Stimulated activated naive B cell treated with anti-CD40 and anti-IgM and Interleukin-4, amounts not matched to agents 10 μg/mL and 1 μg/mL and 100 μg/mL, for 72 hours (primary cell): ENCODE measurements around the gene IFNA14.
"Not testable (repeated sequence)": the region's sequence is repeated elsewhere in the genome, so short reads cannot be mapped to it uniquely, and the experiment has no call there.

Source experiments
- ATAC-seq, 2 donors: fragments of 150-1000 bp; cut with Tn5 transposase; replicated peaks; 2 replicates each; pipeline ENCODE4 v1.10.0; 2021; ENCODE audit warnings: moderate library complexity in 1 of 2
- DNase-seq: peaks from one replicate; pipeline ENCODE4 v3.0.0; 2021
- H3K27ac Mint-ChIP-seq: one replicate; pipeline ENCODE4 v1.8.0; 2022; ENCODE audit warnings: mild to moderate bottlenecking, mixed read lengths
- H3K27me3 Mint-ChIP-seq, 2 donors: one replicate each; pipeline ENCODE4 v1.8.0; 2022; ENCODE audit warnings: mixed read lengths in 2 of 2
- H3K36me3 Mint-ChIP-seq, 2 donors: one replicate each; pipeline ENCODE4 v1.8.0; 2022; ENCODE audit warnings: mixed read lengths in 2 of 2, mild to moderate bottlenecking in 1 of 2
- H3K4me1 Mint-ChIP-seq, 2 donors: one replicate each; pipeline ENCODE4 v1.8.0; 2022; ENCODE audit warnings: mixed read lengths in 2 of 2, mild to moderate bottlenecking in 1 of 2
- H3K4me3 Mint-ChIP-seq, 2 donors: one replicate each; pipeline ENCODE4 v1.8.0; 2022; ENCODE audit warnings: mild to moderate bottlenecking in 2 of 2, mixed read lengths in 2 of 2, moderate library complexity in 1 of 2
- H3K9me3 Mint-ChIP-seq, 2 donors: one replicate each; pipeline ENCODE4 v1.8.0; 2022; ENCODE audit warnings: mixed read lengths in 2 of 2, mild to moderate bottlenecking in 1 of 2

The IFNA14 gene

GRCh38 chr9:21194867-21195776 is 44.7 kb downstream of the IFNA14 start:
- not testable (repeated sequence) for H3K27me3 Mint-ChIP-seq, H3K36me3 Mint-ChIP-seq, H3K9me3 Mint-ChIP-seq, H3K27ac Mint-ChIP-seq
- Mint-ChIP-seq H3K4me3 (peak overlapping the region in 1 of 2 donors; percentile 46), H3K4me1 (peaks cover 14 to 21% of the 10 kb centered on the region in 2 donors)
- ATAC-seq (peak; percentile 94 to 95), DNase-seq (peak; percentile 40)
